Measurements from ENCODE around the gene SELENOV.

SELENOV gene

GRCh38 chr19:39494661-39495060 lies 20.3 kb upstream of the SELENOV start:
- DNase-seq = no peak

GRCh38 chr19:39496063-39496462 lies 18.9 kb upstream of the SELENOV start:
- no peak for DNase-seq

- DNase-seq = no peak
Measured at GRCh38 chr19:39497701-39497995, 17.3 kb upstream of the SELENOV start.

GRCh38 chr19:39497996-39498797 lies 16.7 kb upstream of the SELENOV start:
- peak in 1 of 5 experiments; percentile 58 for DNase-seq

- DNase-seq = peak in 1 of 5 experiments; percentile 38
Measured at GRCh38 chr19:39498798-39499642, 15.9 kb upstream of the SELENOV start, which contains the start of gene DLL3. TSS of gene DLL3 (plus strand) at chr19:39498947. CDS start at chr19:39498975, 28 bp downstream.

GRCh38 chr19:39499932-39500331 lies 15.0 kb upstream of the SELENOV start:
- no peak for DNase-seq

GRCh38 chr19:39500543-39500942 lies 14.4 kb upstream of the SELENOV start:
- no peak for DNase-seq

GRCh38 chr19:39501340-39501739 lies 13.6 kb upstream of the SELENOV start:
- no peak for DNase-seq

- peak; percentile 62 to 92 (median 69) for DNase-seq
Measured at GRCh38 chr19:39502640-39503417, 12.1 kb upstream of the SELENOV start.

GRCh38 chr19:39506598-39506943 lies 8.4 kb upstream of the SELENOV start:
- no peak for DNase-seq

GRCh38 chr19:39506944-39507714 lies 7.8 kb upstream of the SELENOV start:
- DNase-seq = peak in 4 of 5 experiments; percentile 28 to 86 (median 44)

GRCh38 chr19:39507715-39508364 lies 7.1 kb upstream of the SELENOV start:
- DNase-seq = no peak

- DNase-seq = no peak
Measured at GRCh38 chr19:39508629-39509028, 6.3 kb upstream of the SELENOV start.

GRCh38 chr19:39509233-39509632 lies 5.7 kb upstream of the SELENOV start:
- no peak for DNase-seq

- no peak for DNase-seq
Measured at GRCh38 chr19:39512988-39513387, 2.0 kb upstream of the SELENOV start.

GRCh38 chr19:39515551-39516191 lies 732 bp downstream of the SELENOV start:
- no peak for DNase-seq

- no peak for DNase-seq
Measured at GRCh38 chr19:39516270-39516669, 1.3 kb downstream of the SELENOV start.

GRCh38 chr19:39517432-39517831 lies 2.5 kb downstream of the SELENOV start:
- no peak for DNase-seq

GRCh38 chr19:39518458-39518857 lies 3.5 kb downstream of the SELENOV start:
- no peak for DNase-seq

- no peak for DNase-seq
Measured at GRCh38 chr19:39518975-39519374, 4.0 kb downstream of the SELENOV start.
